Dermis blood vessel endothelial cell (primary cell): Measurements from ENCODE around the gene SIN3A. TPM values are rescaled to one million over a fixed set of nuclear protein-coding genes. Genes with fewer than 3 reads are reported as not detected.
"Not testable (repeated sequence)": the region's sequence is repeated elsewhere in the genome, so short reads cannot be mapped to it uniquely, and the experiment has no call there.

Source experiments
- DNase-seq: peaks from one replicate; pipeline ENCODE4 v3.0.0; 2010
- total RNA-seq: library from RNA; depleted of rRNA; stranded (reverse); fragments of >200 nt; gene quantifications from 2 replicates; pipeline ENCODE4 v1.2.3, GENCODE V29; 2014

Gene SIN3A
- total RNA-seq, 1 donor from 2014 or later: 32.0 TPM

DNA sequence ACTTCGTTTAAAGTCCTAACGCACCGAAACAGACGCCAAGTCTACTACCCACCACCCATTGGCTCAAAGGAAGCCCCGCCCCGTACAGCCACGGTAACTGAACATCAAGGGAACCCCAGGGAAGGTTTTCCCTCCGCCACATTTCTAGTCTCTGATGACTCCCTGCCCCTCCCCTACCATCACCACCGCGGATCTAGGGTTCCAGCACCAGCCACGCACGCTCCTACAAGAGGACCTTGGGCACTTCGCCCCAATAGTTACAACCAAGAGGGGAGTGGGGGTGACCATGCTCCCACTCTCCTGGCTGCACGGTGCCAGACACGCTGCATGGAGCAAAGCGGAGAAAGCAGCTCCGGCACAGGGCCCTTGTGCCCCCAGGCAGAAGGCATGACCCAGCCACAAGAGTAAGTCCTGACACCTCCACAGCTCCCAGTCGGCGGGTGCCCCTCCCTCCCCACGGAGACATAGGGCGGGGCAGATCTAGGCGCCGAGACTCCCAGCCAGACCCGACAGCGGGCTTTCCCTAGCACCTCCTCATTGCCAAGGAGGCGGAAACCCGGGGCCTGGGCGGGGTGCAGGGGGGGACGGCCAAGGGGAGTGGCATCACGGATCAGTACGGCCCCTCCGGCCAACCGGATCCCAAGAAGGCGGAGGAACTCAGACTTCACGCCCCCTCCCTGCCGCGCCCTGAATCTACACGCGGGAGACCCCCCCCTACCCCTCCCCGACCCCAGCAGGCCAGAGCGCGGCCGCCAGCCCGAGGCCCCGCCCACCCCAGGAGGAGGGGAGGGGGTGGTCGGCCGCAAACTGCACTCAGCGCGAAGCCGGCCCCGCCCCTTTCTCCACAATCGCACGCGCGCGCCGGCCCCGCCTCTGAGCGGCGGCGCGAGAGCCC is 936 bp downstream of the SIN3A start:
- DNase-seq: peak; percentile 95

DNA sequence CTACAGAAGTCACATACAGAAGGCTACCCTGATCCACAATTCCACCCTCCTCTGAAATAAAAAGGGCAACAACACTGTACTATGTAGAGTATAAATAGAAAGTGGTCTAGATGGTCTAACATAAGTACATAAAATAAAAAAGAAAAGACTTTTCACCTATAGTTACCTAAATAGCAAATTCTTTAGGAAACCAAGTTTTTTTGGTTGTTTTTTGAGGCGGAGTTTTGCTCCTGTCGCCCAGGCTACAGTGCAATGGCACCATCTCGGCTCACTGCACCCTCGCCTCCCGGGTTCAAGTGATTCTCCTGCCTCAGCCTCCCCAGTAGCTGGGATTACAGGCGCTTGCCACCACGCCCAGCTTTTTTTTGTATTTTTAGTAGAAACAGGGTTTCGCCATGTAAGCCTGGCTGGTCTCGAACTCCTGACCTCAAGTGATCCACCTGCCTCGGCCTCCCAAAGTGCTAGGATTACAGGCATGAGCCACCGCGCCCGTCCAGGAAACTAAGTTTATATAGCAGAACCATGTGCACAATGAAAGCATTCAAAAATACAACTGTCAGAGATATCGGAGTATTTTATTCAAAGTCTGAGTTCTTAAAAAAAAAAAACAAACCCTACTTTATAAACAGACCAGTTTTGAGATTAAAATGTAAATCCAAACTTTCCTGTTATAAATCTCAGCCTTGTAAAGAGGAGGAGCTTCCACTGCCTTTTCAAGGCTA is 1.7 kb downstream of the SIN3A start:
- no peak for DNase-seq

DNA sequence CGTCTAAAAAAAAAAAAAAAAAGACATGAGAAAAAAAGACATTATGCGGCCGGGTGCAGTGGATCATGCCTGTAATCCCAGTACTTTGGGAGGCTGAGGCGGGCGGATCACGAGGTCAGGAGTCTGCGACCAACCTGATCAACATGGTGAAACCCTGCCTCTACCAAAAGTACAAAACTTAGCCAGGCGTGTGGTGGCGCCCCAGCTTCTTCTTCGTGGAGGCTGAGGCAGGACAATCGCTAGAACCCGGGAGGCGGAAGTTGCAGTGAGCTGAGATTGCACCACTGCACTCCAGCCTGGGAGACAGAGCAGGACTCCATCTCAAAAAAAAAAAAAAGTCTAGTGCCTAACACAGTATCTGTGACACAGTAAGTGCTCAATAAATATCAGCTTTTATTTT is 3.3 kb downstream of the SIN3A start:
- not testable (repeated sequence) for DNase-seq

DNA sequence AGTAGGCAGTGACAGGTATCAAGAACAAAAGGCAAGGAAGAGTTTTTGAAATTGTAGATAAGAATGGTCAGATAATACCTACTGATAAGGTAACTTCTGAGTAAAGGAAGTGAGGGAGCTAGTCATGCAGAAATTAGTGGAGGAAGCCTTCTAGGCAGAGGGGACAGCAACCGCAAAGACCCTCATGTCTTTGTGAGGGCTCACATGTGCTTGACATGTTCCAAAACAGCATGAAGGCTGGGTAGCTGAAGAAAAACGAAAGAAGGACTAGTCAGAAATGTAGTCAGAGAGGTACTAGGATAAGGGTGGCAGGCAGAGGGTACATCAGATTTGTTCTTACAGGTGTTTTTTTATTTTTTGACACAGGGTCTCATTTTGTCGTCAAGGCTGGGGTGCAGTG is 5.3 kb downstream of the SIN3A start:
- DNase-seq: no peak

DNA sequence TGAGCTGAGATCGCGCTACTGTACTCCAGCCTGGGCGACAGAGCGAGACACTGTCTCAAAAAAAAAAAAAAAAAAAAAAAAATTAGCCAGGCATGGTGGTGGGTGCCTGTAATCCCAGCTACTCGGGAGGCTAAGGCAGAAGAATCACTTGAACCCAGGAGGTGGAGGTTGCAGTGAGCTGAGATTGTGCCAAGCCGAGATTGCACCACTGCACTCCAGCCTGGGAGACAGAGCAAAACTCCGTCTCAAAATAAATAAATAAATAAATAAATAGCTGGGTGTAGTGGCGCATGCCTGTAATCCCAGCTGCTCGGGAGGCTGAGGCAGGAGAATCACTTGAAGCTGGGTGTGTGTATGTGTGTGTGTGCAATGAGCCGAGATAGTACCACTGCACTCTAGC is 6.2 kb downstream of the SIN3A start:
- not testable (repeated sequence) for DNase-seq

DNA sequence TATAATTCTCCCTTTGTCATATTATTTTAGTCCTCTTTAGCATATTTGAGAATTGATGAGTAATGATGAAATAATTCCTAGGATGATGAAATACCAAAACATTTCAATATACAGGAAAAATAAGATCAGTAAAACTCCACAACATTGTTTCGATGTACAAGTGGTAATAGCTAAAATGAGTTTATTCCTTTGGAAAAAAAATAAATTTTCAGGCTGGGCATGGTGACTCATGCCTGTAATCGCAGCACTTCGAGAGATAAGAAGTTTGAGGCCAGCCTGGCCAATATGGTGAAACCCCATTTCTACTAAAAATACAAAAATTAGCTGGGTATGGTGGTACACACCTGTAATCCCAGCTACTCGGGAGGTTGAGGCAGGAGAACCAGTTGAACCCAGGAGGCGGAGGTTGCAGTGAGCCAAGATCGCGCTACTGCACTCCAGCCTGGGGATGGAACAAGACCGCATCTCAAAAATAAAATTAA is 7.5 kb downstream of the SIN3A start:
- DNase-seq: peak; percentile 22

DNA sequence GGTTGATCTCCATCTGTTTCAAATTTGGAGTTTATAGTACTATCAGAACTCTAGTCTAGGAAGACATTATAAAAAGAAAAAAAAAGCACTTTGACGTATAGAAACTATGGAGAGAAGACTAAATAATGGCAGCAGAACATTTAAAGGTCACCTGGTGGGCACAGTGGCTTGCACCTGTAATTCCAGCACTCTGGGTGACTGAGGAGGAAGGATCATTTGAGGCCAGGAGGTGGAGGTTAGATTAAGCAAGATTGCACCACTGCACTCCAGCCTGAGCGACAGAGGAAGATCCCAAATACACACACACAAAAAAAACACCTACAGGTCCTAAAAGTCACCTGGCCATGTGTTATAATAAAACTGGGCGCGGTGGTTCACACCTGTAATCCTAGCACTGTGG is 13.8 kb downstream of the SIN3A start:
- no peak for DNase-seq

DNA sequence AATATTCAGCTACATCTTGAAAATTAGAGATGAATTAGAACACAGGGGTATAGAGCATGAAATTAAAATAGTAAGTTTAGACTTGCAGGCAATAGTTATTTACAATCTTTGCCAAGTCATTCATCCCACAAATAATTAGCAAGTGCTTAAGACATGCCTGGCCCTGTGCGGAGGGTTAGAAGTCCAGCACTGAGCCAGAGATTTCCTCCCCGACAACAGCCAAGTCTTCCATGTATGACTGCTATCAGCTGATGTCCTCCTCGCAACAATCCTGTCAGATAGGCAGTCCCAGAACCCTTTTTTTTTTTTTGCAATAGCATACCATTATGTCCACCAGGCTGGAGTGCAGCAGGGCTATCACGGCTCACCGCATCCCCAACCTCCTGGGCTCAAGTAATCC is 14.6 kb downstream of the SIN3A start:
- DNase-seq: no peak

DNA sequence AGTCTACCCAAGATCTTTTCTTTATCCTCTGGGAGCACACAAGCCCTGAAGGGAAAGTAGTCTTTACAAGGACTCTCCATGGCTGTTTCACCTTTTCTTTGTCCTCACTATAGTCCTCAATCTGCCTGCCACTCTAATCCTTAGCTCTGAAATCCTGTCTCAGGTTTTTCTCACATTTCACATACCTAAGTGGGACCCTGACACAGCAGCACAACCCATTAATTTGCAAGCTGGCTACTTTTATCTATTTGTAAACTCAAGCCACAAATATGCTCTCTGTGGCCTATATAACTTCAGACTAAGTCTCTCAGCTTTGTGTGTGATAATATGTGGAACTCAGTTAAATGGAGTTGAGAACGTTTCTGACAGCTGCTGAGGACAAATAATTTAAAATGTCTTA is 19.8 kb downstream of the SIN3A start:
- no peak for DNase-seq

DNA sequence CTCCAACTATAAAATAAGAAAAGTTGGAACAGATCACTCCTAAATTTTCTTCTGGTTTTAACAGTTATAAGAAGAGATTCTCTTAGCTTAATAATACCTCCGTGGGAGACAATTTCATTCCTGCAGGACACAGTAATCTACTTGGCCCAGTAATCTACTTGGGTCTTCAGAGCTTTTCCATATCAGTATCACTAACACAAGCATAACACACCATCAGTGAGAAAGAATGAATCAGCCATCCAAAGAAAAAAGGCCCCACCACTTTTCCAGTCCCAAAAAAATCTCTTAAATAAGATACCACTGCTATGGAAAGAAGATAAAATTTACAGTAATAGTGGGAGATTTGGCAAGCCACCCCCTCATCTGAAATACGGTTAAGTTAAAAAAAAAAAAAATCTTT is 20.2 kb downstream of the SIN3A start:
- DNase-seq: no peak

DNA sequence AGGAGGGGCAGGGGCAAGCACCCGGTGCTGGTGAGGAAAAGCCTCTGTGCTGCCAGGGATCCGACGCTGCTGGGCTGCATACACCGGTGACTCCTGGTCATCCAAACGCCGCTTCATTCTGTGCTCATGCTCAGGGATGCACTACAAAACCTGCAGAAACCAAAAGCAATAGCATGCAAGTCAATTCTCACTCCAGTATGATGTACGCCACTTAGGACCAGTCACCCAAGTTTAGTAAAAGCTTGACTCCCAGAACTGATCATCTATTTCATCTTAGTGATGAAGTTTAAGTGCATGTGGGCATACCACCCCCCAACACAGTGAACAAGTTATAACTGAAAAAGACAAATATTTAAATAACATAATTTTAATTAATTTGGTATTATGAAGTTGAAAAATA is 21.2 kb downstream of the SIN3A start:
- no peak for DNase-seq

DNA sequence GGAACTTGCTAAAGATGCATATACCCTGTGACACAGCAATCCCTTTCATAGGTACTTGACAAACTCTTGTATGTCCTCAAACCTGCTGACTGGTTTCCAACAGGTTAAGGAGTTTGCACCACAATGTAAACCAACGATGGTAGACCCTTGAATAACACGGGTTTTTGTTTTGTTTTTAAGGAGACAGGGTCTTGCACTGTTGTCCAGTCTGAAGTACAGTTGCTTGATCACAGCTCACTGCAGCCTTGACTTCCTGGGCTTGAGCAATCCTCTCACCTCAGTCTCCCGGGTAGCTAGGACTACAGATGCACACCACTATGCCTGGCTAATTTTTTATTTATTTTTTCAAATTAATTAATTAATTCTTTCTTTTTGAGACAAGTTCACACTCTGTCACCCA is 23.3 kb downstream of the SIN3A start:
- DNase-seq: no peak

DNA sequence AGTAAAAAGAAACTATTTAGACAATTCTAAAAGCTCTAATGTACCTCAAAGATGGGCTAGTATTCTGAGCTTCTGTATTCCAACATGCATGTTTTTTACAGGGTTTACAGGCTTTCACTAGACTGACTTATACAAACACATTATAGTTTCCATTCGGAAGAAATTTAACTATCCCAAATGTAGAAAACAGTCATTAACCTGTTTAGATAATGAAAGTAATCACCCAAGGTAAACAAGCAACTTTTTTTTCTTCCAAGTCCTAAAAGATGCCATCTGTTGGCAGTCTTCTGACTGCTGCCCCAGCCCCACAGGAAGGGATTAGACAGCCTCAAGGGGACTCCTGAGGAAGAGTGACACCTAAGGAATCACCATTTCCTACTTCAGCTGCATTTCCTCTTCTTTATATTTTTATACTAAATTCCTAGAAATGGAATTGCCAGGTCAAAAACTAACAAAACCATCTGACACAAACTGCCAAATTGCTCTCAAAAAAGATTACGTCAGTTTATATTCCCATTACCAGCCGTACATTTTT is 25.5 kb downstream of the SIN3A start:
- DNase-seq: peak; percentile 27

DNA sequence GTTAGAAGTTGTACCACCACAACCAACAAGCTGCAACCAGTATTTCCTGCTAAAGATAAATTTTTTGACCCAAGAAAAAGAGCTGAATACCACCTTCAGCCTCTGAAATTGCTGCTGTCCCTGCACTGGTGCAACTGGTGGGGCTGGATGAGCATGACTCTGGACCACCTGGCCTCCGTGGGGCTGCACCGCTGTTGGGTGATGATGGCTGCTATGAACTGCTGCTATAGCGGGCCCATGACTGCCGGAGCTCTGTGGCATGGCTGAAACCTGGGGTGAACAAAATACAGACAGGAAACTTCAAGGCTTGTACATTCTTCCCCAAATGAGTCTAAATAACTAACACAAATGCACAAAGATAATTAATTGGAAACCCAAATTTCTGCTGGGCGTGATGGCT is 28.9 kb downstream of the SIN3A start:
- DNase-seq: no peak

DNA sequence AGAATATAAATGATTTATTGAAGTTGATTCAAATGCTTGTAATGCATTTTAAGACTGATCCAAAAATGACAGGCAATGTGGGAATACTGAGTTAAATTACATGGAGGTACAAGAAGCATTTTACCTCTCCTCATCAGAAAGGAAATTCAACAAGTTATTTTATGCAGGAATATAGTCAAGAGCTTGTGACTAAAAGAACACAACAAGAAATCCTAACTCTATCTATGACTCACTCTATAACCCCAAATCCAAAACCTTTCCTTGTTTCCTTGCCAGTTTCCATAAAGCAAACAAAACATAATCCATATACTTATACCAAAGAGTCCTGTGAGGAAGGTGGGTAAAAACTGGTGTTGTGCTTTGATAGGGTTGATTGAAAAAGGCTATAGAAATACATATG is 30.8 kb downstream of the SIN3A start:
- peak; percentile 40 for DNase-seq

DNA sequence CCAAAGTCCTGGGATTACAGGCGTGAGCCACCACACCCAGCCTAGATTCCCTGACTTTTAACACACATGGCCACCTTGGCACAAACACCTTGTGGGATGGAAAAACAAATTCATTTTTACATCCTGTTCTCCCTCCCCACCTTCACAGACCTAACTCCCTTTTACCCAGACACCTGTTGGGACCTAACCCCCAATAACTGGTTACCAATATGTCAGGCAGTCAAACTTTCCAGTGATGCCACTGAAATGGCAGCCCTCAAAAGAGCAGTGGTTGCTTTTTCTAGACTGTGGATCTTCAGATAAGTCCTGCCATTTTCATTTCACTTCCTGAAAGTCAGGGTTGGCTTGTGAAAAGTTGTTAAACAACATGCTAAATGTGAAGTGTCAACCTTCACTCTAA is 34.9 kb downstream of the SIN3A start:
- no peak for DNase-seq

DNA sequence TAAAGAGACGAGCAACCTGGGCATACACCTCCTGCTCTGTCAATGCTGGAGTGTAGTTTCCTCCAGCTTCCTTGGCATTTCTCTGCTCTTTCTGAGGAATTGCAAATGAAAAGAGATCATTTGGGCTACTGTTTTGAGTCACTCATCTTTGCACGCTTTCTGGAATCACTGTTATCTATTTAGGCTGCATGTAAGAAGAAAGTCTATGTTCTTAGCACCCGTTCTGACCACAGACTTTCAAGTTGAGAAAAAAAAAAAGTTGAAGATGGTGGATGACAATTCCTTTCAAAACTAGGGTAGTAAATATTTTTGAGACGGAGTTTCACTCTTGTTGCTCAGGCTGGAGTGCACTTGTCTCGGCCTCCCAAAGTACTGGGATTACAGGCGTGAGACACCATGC is 41.3 kb downstream of the SIN3A start:
- no peak for DNase-seq

DNA sequence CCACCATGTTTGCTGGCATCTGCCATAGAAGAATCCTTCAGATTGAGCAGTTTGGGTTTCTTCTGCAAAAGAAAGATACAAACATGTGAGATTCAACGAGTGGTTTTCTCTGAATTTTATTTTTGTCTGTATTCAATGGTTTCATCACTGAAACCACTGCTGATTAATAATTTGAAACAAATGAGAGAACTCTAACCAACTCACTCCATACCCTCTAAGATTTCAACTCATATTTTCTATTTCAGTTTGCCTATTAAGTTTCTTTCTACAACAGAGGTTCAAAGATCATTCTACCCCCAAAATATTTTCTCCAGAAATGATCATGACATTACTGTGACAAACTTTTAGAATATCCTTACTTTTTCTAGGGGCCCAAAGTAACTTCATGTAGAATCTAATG is 44.4 kb downstream of the SIN3A start:
- DNase-seq: no peak

DNA sequence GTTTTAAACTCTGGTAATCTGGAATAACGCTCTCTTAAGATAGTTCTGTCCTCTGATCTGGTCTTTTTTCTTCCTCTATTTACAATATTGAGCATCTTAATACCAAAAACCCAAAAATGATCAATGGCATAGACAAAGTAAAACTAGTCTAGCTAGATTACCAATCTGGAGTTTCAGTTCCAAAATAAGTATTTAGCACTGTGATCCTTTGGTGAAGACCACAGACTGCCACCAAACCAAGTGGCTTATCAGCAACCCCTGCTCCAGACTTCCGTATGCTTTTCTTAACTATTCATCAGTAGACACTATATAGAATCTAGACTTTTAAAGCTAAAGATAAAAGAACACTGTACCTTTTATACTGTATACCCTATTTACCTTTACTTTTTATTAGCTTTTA is 47.6 kb downstream of the SIN3A start:
- DNase-seq: no peak

DNA sequence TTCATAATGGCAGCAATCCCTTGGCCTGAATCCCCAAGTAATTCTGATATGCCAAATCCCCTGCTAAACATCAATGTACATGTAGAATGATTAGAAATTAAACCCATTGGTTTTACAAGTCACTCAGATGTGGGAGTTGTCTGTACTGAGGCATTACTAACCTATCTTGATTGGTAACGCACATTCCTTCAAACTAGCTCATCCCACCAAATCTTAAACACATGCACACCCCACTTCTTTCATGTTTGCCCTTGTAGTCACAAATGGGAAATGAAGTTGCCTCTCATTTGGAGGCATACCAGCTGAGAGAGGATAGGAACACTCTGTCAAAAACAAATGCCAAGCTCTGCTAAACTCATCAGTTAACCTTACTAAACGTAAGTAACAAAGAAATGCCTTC is 54.0 kb downstream of the SIN3A start:
- DNase-seq: no peak

DNA sequence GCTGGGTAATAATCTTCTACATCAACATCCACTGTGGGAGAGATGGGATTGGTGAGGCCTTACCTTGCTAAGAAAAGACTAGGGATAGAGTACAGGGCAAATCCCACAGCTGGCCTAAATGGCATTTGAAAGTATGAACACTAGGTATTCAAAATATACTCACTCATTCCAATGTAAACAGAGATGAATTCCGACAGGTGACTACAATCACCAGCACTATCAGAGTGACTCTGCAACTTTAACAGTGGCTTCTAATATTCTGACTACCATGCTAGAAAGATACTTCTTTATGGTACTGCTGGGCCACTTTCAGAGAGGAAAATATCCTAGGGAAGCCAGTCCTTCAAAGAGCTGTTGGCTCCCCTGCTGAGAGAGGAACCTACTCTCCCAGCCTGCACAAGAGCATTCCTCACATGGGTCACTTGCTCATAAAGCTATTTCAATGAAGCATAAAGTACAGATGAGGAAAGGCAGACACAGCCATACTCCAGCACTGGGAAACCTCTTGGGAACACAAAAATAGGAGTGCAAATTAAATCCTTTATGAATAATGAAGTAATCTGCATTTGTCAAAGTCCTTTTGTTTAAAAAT is 61.6 kb downstream of the SIN3A start:
- no peak for DNase-seq

DNA sequence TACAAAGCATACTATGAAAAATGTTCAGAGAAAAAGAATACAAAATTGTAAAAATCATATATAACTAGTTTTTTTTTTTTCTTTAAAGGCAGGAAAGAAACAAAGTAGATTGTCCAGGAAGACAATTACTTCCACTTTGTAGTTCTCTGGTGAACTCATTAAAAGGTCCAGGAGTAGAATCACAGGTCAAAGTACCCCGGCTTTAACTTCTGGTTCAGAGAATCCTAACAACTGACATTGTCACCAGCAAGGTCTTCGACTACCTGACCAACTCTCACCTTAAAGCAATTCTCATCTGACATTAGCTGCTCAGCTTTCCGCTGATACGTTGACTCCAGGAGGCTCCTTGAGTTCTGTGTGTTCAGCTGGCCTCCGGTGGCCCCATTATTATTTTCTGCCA is 67.5 kb downstream of the SIN3A start:
- not testable (repeated sequence) for DNase-seq

DNA sequence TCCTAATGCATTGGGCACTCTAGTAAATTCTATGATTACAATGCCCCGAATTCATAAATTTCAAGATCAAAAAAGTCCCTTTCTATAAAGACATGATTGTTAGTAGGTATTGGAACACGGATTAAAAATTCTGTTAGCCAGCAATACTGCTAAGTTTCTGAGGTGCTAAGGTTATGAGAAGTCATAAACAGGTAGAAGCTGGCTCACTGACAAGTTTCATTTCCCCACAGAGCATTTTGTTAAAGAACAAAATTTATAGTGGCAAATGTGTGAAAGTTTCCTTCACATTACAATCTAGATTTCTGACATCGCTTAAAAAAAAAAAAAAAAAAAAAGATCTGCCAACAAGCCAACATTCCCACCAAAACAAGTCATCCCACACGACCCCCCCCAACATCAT is 70.7 kb downstream of the SIN3A start:
- DNase-seq: no peak
